ENCODE results near the gene ITGAE. TPM values are rescaled to one million over a fixed set of nuclear protein-coding genes. Genes with fewer than 3 reads are reported as not detected.
A peak's percentile ranks its signal among the peaks of the same experiment; 100 is the strongest.

Gene ITGAE
- total and polyA plus RNA-seq, 10 of the 15 experiments (the other 5 are each of a cell fraction or from before 2014, with no cell fraction given): 13.1 to 161 (median 34.8) TPM

- no peak for TF ChIP-seq BCLAF1 (IDR thresholded peaks at IDR 0.05)
- no peak for TF ChIP-seq ZZZ3 (IDR thresholded peaks at IDR 0.05; ENCODE audit: control insufficient read depth, insufficient read length, low read depth)
- TF ChIP-seq ZNF24 (IDR thresholded peaks at IDR 0.05): no peak
- TF ChIP-seq GATAD2B (conservative IDR thresholded peaks at IDR 0.05; ENCODE audit: low read depth): peak; percentile 51
- TF ChIP-seq RAD21 (IDR thresholded peaks at IDR 0.05; ENCODE audit: insufficient read depth, low read depth, low read length): no peak
- no peak for TF ChIP-seq ZBED1 (IDR thresholded peaks at IDR 0.05; ENCODE audit: borderline replicate concordance)
- no peak for TF ChIP-seq RAD51 (IDR thresholded peaks at IDR 0.05)
- no peak for TF ChIP-seq TARDBP (IDR thresholded peaks at IDR 0.05; ENCODE audit: borderline replicate concordance)
- no peak for TF ChIP-seq MEF2A (IDR thresholded peaks at IDR 0.05; ENCODE audit: insufficient read depth, low read depth, low read length)
- TF ChIP-seq POLR2A (IDR thresholded peaks at IDR 0.05; ENCODE audit: low read depth, low read length): peak; percentile 71
- no peak for TF ChIP-seq FOS (IDR thresholded peaks at IDR 0.05; ENCODE audit: borderline replicate concordance, extremely low read depth, insufficient read length)
- peak; percentile 70; the same call in 1 of the 2 replicates for TF ChIP-seq LARP7 (IDR thresholded peaks at IDR 0.05)
- TF ChIP-seq RUNX3 (IDR thresholded peaks at IDR 0.05; ENCODE audit: low read length): peak; percentile 42; the same call in 1 of the 2 replicates
- no peak for TF ChIP-seq CBFB (IDR thresholded peaks at IDR 0.05; ENCODE audit: low read depth)
- no peak for TF ChIP-seq CEBPB (IDR thresholded peaks at IDR 0.05; ENCODE audit: borderline replicate concordance in 1 of 2, low read depth in 2 of 2, low read length in 2 of 2)
- no peak for TF ChIP-seq SUZ12 (IDR thresholded peaks at IDR 0.05; ENCODE audit: unreplicated experiment)
- no peak for TF ChIP-seq ZNF384 (IDR thresholded peaks at IDR 0.05; ENCODE audit: borderline replicate concordance, low read depth, low read length)
- TF ChIP-seq ASH2L (IDR thresholded peaks at IDR 0.05; ENCODE audit: borderline replicate concordance, low read depth): no peak
- TF ChIP-seq POLR2AphosphoS5 (IDR thresholded peaks at IDR 0.05; ENCODE audit: low read length): no peak
- peak; percentile 48 for TF ChIP-seq IKZF1 (conservative IDR thresholded peaks at IDR 0.05)
- TF ChIP-seq IRF3 (IDR thresholded peaks at IDR 0.05): no peak
- TF ChIP-seq NFIC (IDR thresholded peaks at IDR 0.05; ENCODE audit: low read depth, low read length): no peak
- no peak for TF ChIP-seq CHD2 (IDR thresholded peaks at IDR 0.05; ENCODE audit: borderline replicate concordance, low read depth, low read length)
- TF ChIP-seq ZNF217 (IDR thresholded peaks at IDR 0.05): peak; percentile 58
- no peak for TF ChIP-seq JUNB (IDR thresholded peaks at IDR 0.05)
- TF ChIP-seq EZH2 (IDR thresholded peaks at IDR 0.05; ENCODE audit: borderline replicate concordance, control insufficient read depth, low read depth, low read length): no peak
- no peak; the same call in 1 of the 2 replicates for TF ChIP-seq PAX5 (IDR thresholded peaks at IDR 0.05; ENCODE audit: borderline replicate concordance, low read depth, low read length)
- TF ChIP-seq RELB (IDR thresholded peaks at IDR 0.05; ENCODE audit: low read depth): no peak
- no peak for TF ChIP-seq SMAD5 (IDR thresholded peaks at IDR 0.05; ENCODE audit: low read depth)
Measured at GRCh38 chr17:3695723-3696411, 105.1 kb downstream of the ITGAE start, which contains the start of gene P2RX5 (continued).

Measured in GM12878 (cell line).